ENCODE measurements around the gene SMIM38.
"Not testable (repeated sequence)": the region's sequence is repeated elsewhere in the genome, so short reads cannot be mapped to it uniquely, and the experiment has no call there.

SMIM38 gene

DNA sequence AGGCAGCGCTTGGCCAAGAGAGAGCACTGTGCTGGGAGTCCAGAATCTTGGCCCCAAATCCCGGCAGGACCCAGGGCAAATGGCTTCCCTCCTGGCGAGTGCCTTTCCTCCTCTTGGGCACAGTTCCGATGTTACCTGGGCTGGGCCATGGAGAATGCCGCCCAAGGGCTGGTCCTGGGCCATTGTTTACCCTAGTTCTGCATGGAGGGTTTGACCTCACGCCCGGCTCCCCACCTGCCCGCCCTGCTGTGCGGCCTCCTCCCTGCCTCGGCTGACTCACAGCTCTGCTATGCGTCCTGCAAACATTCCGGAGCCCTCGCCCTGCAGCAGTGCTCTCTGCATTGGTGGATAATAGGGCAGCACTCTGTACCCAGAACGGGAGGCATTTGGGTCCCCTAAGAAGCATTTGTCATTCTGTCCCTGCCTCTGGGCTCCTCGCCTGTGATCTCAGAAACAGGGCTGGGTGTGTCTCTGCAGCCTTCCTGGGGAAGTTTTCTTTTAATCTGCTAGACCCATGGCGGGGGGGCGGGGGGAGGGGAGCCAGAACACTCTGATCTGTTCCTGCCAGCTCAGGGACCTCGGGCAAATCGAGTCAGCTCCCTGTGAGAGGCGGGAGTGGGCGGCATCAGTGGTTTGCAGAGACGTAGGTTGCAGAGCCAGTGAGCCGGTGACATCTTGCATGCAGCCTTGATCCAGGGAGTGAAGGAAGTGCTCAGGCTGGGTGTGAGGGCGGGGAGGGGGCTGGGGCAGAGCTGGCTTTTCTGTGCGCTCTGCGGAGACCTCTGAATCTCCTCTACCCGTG lies 32.9 kb upstream of the SMIM38 start:
- no peak for DNase-seq

- DNase-seq: no peak
Measured at GRCh38 chr11:69123593-69124545, 31.9 kb upstream of the SMIM38 start.

DNA sequence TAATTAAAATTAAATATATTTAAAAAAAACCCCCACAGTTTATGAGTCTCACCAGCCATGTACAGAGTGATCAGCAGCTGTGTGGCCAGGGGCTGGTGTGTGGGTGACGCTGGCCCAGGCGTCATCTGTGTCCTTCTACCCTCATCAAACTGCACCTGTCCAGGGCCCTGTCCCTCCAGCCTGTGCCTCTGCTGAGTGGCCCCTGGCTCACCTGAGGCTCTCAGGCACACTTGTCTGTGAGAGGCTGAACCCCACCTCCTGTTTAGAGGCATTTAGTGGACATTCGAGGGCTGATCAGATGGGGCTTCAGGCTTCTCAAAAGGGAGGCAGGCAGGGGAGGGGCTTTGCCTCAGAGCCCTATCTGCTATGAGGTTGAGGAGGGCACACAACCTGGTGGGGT lies 29.9 kb upstream of the SMIM38 start:
- DNase-seq: no peak

DNA sequence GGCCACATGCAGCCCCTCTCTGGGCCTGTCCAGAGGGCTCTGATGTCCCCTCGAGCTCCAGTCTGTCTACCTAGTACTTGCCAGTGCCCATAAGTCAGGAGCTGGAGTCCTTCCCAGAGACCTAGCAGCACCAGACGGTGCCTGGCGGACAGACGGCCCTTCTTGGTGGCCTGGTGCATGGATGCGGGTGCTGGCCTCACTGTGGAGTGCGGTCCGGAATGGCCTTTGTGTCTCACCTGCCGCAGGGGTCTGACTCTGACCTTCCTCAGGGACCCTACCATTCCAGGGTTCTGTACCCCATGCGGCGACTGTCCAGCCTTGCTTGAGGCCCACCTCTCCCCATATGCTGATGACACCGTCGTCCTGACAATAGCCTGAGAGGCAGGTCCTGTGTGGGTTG lies 29.4 kb upstream of the SMIM38 start:
- DNase-seq: no peak

DNA sequence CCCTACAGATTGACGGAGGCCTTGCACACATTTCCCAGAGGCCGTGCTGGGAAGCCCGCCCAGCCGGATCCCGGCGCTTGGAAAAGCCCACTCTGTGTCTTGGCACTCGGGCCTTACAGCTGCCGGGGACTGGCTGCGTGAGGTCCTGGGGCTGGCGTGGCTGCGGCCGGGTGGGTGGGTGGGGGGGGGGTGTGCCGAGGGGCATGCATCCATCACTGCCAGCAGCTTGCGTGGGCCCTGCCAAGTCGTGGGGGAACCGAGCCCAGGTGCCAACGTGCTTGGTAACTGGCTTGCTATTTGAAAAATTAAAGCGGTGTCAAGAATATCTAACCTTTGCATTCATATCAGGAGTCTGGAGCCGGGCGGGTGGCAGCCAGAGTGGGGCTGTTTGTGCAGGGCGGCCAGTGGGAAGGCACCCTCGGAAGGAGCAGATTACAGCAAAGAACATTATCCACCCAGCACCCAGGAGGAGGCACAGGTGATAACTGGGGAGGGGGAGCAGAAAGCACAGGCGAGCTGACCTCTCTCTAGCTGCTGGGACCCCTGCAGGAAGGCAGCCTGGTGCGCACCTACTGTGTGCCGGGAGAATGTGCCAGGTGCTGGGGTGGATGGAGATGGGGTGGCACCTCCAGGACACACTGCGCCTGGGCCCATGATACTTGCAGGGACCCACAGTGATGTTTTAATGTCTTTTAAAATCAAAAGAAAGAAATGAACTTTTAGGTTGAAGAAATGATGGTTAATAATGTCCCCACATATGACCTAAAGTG lies 28.5 kb upstream of the SMIM38 start:
- DNase-seq: no peak

GRCh38 chr11:69127884-69128283 lies 27.9 kb upstream of the SMIM38 start:
- DNase-seq: no peak

GRCh38 chr11:69129053-69129452 lies 26.7 kb upstream of the SMIM38 start:
- no peak for DNase-seq

DNA sequence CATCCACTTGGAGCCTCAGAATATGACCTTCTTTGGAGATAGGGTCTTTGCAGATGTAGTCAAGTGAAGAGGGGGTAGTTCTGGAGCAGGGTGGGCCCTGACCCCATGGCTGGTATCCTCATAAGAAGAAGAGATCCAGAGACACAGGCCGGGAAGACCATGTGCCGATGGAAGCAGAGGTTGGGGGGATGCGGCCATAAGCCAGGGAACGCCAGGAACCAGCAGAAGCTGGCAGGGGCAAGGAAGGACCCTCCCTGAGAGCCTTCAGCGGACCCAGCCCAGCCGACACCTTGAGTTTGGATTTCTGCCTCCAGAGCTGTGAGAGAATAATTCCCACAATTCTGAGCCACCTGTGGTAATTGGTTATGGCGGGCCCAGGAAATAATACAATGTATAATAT lies 26.1 kb upstream of the SMIM38 start:
- DNase-seq: no peak

- DNase-seq: no peak
Measured at GRCh38 chr11:69130654-69131053, 25.1 kb upstream of the SMIM38 start.

GRCh38 chr11:69131121-69131566 lies 24.6 kb upstream of the SMIM38 start:
- no peak for DNase-seq

DNA sequence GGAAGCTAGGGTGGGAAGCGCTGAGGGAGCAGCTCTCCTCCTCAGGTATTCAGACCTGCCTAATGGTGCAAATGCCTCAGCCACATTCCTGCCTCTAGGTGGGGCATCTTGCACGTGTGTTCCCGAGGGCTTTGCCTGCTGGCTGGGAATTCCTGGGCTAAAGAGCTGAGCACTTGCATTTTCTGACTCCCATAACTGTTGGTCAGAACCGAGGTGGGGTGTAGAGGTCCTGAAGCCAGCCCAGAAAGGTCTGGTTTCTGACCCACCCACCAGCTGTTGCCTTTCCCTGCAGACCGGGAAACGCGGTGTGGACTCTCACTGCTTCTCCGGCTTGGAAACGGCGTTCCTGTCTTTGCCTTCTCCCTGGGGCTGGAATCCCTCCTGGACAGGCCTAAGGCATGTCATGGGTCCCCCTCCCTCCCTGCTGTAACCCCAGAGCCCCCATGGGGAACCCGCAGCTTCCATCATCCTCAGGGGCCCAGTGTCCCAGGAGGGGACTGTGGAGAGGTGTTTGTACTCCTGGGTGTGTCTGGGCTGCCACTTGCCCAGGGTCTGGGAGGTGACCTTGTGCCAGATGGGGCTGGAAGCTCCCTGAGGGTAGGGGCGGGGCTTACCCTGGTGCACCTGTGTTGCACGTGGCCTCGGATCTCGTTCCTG lies 24.0 kb upstream of the SMIM38 start:
- DNase-seq: peak; percentile 50

DNA sequence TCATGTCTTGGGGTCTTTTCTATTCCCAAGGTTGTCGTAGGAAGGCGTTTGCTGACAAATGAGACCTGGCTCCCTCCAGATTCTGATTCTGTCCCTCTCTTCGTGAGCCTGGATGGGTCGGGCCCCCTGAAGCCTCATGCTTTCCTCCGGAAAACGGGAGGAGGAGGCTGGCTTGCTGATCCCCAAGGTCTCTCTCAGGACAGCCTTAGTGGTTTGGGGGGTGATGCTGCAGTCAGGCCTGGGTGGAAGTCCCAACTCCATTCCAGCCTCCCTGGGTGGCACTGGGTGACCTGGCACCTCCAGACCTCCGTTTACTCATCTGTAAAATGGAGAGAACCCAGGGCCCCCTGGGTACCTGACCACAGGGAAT lies 23.4 kb upstream of the SMIM38 start:
- no peak for DNase-seq

- DNase-seq: no peak
Measured at GRCh38 chr11:69133251-69133650, 22.5 kb upstream of the SMIM38 start.

GRCh38 chr11:69134182-69134581 lies 21.6 kb upstream of the SMIM38 start:
- not testable (repeated sequence) for DNase-seq

- no peak for DNase-seq
Measured at GRCh38 chr11:69134957-69135356, 20.8 kb upstream of the SMIM38 start.

DNA sequence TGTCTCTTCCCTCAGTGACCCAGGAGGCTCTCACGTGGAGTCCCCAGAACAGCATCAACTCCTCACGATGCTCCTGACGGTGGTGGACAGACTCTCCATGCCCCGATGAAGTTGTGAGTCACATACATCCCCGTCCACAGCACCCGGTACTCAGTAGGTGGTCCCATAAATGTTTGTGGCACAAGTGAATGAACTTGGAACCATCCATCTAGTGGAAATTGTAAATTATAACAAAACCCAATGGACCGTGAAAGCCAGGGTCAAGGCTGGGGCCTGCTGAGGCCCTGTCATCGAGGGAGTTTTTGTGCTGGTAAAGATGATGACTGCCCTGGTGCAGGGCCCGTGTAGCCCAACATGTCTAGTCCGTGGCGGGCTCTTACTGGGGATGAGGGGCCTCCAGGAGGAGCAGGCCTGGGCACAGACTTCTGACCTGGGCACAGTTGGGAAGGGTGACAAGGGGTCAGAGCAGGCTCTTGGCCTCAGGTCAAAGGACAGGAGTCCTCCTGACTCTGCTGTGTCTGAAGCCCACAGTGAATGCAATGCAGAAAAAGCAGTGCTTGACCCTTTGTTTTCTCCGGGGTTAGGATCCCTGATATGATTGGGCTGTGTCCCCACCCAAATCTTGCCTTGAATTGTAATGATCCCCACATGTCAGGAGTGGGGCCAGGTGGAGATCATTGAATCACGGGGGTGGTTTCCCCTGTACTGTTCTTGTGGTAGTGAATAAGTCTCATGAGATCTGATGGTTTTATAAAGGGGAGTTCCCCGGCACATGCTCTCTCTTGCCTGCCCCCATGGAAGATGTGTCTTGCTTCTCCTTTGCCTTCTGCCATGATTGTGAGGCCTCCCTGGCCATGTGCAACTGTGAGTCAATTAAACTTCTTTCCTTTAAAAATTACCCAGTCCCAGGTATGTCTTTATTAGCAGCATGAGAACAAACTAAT lies 20.0 kb upstream of the SMIM38 start:
- no peak for DNase-seq

- no peak for DNase-seq
Measured at GRCh38 chr11:69136471-69136870, 19.3 kb upstream of the SMIM38 start.

- no peak for DNase-seq
Measured at GRCh38 chr11:69137151-69137844, 18.4 kb upstream of the SMIM38 start.

DNA sequence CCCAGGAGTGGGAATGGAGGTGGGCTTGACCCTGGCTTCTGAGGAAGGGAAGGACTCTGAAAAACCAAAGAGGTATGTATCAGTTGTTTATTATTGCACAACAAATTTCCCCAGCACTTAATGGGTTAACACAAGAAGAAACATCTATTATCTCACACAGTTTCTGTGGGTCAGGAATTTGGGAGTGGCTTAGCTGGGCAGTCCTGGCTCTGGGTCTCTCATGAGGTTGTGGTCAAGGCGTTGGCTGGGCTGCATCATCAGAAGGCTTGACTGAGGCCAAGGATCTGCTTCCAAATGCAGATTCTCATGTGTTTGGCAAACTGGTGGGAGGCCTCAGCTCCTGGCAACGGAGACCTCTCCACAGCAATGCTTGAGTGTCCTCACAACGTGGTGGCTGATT lies 17.5 kb upstream of the SMIM38 start:
- no peak for DNase-seq

DNA sequence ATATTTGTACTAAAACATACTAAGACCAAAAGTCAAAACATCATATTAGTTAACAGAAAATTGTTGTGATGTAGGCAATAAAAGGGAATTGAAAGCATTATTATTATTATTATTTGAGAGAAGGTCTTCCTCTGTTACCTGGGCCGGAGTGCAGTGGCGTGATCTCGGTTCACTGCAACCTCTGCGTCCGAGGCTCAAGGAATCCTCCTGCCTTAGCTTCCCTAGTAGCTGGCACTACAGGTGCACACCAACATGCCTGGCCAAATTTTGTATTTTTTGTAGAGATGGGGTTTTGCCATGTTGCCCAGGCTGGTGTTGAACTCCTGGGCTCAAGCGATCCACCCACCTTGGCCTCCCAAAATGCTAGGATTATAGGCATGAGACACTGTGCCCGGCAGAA lies 15.6 kb upstream of the SMIM38 start:
- not testable (repeated sequence) for DNase-seq

- DNase-seq: no peak
Measured at GRCh38 chr11:69140635-69141034, 15.1 kb upstream of the SMIM38 start.
